ENCODE results near the gene HMOX2.
A peak's percentile ranks its signal among the peaks of the same experiment; 100 is the strongest.

Gene HMOX2

DNA sequence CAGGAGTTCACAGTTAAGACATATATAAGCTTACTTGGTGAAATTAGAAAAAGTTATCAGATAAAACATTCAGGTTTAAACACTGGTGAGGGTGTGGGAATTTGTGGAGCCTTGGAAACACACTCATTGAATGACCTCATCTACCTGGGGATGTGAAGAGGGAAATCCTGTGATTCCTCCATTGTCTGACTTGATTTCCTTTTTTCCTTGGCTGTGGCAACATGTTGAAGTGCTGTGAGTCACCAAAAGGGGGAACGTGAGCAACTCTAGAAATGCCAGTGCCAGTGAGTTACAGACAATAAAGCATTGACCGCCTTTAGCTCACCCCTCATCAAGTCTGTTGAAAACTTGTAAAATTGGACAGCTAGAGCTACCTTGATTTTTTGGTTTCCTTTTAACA, 1.8 kb downstream of the HMOX2 start:
- peak overlapping the region; percentile 2 for H3K4me3 ChIP-seq (ENCODE audit: low read depth, low read length)
- peak; percentile 63 for DNase-seq (ENCODE audit: low read depth)
- TF ChIP-seq MYC (IDR thresholded peaks at IDR 0.05; ENCODE audit: low read depth, low read length) = no peak
- no peak for TF ChIP-seq POLR2A (IDR thresholded peaks at IDR 0.05; ENCODE audit: extremely low read depth, insufficient read length)
- TF ChIP-seq, protein P1, sequence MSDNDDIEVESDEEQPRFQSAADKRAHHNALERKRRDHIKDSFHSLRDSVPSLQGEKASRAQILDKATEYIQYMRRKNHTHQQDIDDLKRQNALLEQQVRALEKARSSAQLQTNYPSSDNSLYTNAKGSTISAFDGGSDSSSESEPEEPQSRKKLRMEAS (IDR thresholded peaks at IDR 0.05; ENCODE audit: low read depth, low read length) = no peak
- TF ChIP-seq, protein P2, sequence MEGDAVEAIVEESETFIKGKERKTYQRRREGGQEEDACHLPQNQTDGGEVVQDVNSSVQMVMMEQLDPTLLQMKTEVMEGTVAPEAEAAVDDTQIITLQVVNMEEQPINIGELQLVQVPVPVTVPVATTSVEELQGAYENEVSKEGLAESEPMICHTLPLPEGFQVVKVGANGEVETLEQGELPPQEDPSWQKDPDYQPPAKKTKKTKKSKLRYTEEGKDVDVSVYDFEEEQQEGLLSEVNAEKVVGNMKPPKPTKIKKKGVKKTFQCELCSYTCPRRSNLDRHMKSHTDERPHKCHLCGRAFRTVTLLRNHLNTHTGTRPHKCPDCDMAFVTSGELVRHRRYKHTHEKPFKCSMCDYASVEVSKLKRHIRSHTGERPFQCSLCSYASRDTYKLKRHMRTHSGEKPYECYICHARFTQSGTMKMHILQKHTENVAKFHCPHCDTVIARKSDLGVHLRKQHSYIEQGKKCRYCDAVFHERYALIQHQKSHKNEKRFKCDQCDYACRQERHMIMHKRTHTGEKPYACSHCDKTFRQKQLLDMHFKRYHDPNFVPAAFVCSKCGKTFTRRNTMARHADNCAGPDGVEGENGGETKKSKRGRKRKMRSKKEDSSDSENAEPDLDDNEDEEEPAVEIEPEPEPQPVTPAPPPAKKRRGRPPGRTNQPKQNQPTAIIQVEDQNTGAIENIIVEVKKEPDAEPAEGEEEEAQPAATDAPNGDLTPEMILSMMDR (IDR thresholded peaks at IDR 0.05; ENCODE audit: low read depth, low read length) = peak; percentile 39

DNA sequence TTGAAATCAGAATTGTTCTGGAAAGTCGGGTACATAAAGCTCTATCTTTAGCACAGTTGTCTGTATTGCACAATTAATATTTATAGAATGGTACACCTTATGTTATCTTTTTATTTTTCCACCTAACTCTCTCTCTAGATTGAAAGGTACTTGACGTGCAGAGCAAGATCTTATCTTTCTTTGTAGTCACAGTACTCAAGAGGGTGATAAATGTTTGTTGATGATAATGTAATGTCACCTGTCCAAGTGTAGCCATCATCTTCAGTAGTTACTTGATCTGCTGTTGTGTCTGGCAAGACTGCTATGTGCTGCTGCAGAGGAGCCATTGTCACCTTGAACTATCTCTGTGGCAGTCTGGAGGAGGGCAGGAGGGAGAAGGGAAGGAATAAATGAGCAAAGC, 5.3 kb downstream of the HMOX2 start:
- no peak for TF ChIP-seq POLR2A (IDR thresholded peaks at IDR 0.05; ENCODE audit: extremely low read depth, insufficient read length)
- TF ChIP-seq, protein P2 (IDR thresholded peaks at IDR 0.05; ENCODE audit: low read depth, low read length) = no peak
- TF ChIP-seq MYC (IDR thresholded peaks at IDR 0.05; ENCODE audit: low read depth, low read length) = no peak
- TF ChIP-seq, protein P1 (IDR thresholded peaks at IDR 0.05; ENCODE audit: low read depth, low read length) = no peak
- no peak overlapping the region for H3K4me3 ChIP-seq (ENCODE audit: low read depth, low read length)
- no peak for DNase-seq (ENCODE audit: low read depth)

DNA sequence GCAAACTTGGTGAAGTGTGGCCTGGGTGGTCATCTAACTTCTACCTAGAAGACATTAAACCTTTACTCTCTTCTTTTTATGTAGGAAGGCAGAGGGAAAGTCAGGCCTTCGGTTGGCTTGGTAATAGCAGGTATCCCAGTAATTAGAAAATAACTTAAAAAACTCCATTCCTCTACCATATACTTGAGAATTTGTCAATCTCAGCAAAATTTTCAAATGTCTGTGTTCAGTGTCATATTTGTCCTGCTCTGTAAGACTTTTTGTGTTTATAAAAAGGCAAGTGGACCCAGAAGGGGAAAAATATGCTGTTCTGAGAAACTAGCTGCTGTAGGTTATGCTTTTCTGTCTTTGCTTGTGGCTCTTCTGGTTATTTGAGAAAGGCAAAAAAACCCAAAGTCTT, 5.8 kb downstream of the HMOX2 start:
- DNase-seq (ENCODE audit: low read depth) = no peak
- H3K4me3 ChIP-seq (ENCODE audit: low read depth, low read length) = no peak overlapping the region
- TF ChIP-seq, protein P2 (IDR thresholded peaks at IDR 0.05; ENCODE audit: low read depth, low read length) = no peak
- TF ChIP-seq, protein P1 (IDR thresholded peaks at IDR 0.05; ENCODE audit: low read depth, low read length) = no peak
- TF ChIP-seq POLR2A (IDR thresholded peaks at IDR 0.05; ENCODE audit: extremely low read depth, insufficient read length) (no peak), MYC (IDR thresholded peaks at IDR 0.05; ENCODE audit: low read depth, low read length) (no peak)

DNA sequence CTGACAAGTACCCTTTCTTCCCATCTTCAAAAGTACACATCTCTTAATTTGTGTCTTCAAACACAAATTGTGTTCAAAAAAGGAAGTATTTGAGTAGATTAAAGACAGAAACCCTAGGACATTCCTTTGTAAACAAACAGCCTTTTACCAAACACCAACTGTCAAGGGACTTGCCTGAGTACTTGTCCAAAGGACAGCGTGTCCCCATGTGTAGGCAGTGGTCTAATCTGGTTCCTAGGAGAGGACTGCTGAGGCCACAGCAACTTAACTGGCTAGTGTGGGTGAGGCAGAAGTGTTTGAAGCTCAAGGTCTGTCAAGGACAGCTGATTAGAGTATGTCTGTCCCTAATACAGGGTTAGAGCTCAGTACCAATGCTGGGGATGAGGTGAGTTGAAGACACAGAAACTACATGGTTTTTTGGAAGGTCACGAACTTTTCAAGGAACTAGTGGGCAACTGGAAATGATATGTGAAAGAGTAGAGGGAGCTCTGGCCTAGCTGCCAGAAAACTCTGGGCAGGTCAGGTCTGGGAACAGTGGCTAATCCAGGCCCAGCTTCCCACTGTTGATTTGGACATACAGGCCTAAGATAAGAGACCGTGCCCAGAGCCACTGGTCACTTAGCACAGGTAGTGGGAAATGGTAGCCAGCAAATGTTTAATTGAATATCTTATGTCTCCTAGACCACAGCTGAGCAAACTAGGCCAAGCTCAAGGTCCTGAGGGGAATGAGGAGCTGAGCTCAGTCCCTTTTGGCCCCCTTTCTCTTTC, 10.1 kb downstream of the HMOX2 start:
- DNase-seq (ENCODE audit: low read depth) = no peak
- H3K4me3 ChIP-seq (ENCODE audit: low read depth, low read length) = no peak overlapping the region
- TF ChIP-seq POLR2A (IDR thresholded peaks at IDR 0.05; ENCODE audit: extremely low read depth, insufficient read length) (no peak), MYC (IDR thresholded peaks at IDR 0.05; ENCODE audit: low read depth, low read length) (no peak)
- TF ChIP-seq, protein P1 (IDR thresholded peaks at IDR 0.05; ENCODE audit: low read depth, low read length) = no peak
- TF ChIP-seq, protein P2 (IDR thresholded peaks at IDR 0.05; ENCODE audit: low read depth, low read length) = no peak

DNA sequence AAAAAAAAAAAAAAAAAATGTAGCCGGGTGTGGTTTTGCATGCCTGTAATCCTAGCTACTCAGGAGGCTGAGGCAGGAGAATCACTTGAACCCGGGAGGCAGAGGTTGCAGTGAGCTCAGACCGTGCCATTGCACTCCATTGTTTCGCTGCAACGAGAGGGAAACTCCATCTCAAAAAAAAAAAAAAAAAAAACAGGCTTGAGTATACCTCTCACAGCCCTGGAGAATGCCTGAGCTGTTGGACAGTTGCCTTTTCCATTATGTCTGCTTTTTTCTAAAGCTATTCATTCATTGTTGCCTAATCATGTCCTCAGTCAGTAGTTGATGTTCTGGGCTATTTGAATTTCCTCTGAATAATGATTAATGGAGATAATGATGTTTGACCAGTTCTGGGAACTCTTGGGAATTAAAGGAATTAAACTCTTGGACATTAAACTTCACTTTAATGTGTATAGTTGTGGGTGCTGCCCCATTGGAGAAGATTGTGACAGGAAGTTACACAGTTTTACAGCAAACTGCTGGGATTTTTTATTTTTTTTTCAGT, 11.8 kb downstream of the HMOX2 start:
- H3K4me3 ChIP-seq (ENCODE audit: low read depth, low read length) = no peak overlapping the region
- no peak for DNase-seq (ENCODE audit: low read depth)
- TF ChIP-seq POLR2A (IDR thresholded peaks at IDR 0.05; ENCODE audit: extremely low read depth, insufficient read length) (no peak), MYC (IDR thresholded peaks at IDR 0.05; ENCODE audit: low read depth, low read length) (no peak)
- TF ChIP-seq, protein P2 (IDR thresholded peaks at IDR 0.05; ENCODE audit: low read depth, low read length) = no peak

Measured in NB4 (cell line).